ENCODE results near the gene FBXL4.

FBXL4 gene

DNA sequence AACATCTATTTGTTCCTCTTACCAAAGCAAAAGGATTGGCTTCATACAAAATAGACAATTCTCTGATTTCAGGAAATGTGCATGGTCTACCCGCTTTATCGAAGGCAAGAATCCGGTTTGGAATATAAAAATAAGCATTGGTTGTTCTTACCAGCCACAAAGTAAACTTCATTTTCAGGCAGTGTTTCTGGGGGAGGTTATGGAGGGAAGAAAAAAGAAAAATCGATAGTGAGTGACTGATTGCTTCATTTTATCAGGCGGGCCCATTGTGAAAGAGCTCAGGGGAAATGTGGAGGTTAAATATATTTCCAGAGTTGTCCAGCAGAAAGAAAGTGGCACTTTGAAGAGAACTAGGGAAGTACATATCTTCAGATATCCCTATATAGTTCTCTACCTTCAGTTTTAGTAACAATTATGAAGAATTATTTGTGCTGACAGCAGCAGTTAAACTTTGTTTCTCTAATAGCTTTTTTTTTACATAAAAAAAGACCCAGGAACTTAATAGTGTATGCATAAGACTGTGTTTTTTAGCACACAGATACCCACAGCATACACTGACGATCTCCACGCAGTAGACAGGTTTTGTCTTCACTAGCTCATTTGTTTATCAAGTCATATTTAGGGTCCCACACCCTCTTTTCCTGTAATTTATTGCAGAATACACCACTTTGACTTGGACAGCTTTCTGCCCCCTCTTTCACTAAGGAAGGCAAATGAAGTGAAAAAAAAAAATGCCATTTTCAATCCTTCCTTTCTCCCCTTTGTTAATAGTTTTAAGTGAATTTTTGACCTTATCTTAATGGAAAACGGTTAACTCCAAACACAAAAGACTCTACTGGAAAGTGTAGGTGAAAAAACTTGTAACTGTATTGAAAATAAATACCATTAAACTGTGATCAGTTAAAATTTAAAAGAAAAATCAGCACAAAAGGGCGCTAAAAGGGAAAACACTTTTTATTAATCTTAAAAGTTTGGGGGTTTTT, 110.5 kb downstream of the FBXL4 start:
- no peak for DNase-seq

- no peak for DNase-seq
Measured at GRCh38 chr6:98836025-98836961, 111.5 kb downstream of the FBXL4 start.

GRCh38 chr6:98835149-98836024, 112.4 kb downstream of the FBXL4 start:
- DNase-seq, result no peak

DNA sequence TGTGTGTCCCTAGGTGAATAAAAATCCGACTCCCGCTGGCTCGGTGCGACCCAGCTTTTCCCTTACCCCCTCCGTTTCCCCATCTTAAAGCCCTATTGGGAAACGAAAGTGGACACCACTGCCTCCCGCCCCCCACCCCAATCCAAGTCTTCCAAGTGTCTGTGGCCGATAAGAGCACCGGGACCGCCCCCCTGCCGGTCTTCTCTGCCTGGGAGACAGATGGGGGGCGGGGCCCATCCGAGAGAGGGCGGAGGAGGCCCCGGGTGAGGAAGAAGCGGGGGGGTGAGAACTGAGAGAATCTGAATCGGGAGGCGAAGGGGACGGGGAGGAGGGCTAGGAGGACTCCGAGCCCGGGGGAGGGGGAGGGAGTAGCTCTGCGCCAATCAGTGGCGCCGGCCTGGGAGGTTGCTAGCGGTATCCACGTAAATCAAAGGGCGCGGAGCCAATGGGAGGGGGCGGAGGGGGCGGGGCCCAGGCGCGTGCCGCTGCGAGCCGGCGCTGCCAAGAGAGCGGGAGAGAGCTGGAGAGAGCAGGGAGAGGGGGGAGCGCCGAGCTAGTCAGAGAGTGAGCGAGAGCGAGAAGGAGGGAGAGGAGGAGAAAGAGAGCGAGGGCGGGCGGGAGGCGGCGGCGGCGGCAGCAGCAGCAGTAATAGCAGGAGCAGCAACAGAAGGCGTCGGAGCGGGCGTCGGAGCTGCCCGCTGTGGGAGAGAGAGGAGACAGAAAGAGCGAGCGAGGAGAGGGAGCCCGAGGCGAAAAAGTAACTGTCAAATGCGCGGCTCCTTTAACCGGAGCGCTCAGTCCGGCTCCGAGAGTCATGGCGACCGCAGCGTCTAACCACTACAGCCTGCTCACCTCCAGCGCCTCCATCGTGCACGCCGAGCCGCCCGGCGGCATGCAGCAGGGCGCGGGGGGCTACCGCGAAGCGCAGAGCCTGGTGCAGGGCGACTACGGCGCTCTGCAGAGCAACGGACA, 113.4 kb downstream of the FBXL4 start, which contains the start of gene POU3F2:
TSS of gene POU3F2 (plus strand) at position 515 of the 972 bp plus-strand sequence. CDS start at position 815, 300 bp downstream.
- no peak for DNase-seq

DNA sequence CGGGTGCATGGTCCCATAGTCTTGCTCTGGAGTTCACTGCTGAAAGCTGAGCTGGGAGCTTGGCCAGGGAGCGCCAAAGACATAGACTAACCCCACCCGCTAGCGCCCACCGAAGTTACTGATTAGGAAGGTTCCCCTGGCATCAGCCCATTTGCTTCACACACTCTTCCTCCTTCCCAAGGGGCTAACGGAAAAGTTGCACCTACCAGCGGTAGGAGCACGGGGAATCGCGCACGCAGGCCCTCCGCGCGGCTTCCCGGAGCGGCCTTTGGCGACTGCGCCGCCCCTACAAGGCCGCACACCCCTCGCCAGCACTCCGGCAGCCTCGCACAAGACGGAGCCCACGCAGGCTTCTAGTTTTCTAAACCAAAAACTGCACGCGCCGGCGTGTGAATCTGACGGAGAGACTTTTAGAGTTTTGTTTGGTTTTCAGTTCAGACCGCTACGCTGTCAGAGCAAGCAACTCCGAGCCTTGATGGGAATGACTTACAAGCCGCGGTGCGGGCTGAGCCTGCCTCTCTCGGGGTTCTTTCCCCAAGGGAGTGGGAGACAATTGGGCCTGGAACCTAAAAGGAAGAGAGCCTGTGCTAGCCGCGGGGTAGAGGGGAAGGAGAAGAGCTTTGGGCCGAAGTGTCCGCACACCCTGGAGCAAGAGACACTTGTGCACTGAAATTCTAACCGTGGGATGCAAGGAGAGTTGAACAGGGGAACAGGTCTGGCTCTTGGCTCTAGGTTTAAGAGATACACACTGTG, 114.3 kb downstream of the FBXL4 start:
- DNase-seq, result no peak

- DNase-seq, result no peak
Measured at GRCh38 chr6:98833057-98833306, 114.8 kb downstream of the FBXL4 start.

DNA sequence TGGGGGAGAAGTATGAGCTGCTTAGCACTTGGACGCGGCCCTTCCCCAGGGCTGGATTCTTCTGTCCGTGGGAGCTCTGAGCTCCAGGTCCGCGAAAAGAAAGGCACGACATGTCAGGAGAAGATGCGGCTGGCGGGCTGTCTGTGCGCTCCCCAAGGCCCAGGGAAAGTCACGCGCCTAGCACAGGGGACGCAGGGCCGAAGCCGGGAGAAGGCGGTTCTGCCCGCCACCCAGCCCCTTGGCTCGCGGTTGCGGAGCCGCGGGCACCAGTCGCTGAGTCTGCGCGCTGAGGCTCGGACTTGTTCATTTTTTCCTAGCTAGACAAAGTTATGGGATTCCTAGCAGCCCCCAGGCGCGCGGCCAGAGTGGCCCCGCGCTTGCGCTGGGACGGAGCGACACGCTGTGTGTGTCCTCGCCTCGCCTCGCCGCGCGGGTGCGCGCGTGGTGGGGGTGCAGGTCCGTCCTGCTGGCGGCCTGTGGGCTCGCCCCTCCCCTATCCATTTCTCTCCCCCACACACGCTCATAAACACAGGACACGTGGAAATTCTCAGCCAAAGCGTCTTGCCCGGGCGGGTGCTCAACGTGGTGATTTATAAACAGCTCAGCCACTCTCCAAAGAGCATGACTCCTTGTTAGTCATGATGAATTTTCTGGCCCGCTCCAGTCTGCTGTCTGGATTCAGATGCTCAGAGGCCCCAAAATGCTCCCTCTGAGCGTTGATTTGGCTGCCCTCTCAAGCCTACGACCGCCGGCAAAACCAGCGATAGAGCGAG, 115.3 kb downstream of the FBXL4 start:
- DNase-seq, result no peak

- no peak for DNase-seq
Measured at GRCh38 chr6:98831959-98832283, 115.8 kb downstream of the FBXL4 start.

- DNase-seq, result no peak
Measured at GRCh38 chr6:98831057-98831958, 116.4 kb downstream of the FBXL4 start.

GRCh38 chr6:98830146-98830545, 117.6 kb downstream of the FBXL4 start:
- DNase-seq, result no peak

DNA sequence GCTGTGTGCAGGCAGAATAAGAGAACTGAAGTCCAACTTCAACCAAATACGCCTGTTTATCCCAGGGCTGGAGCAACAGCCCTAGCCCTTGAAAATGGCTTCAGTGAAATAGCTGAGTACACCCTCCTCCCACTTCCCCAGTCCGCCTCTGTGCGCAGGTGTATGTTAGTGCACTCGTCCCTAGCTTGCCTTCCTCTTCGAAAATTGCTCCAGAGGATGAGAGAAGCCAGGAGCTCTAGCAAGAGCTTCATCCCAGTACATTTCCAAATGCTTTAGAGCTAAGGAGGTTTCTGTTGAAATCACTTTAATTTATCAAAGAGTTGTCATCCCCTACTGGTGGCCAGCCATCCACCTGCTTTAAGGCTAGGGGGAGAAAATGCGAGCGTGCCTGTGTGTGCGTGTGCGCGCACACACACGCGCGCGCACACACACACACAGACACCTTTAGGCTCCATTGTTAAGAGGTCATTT, 118.8 kb downstream of the FBXL4 start:
- DNase-seq, result no peak

DNA sequence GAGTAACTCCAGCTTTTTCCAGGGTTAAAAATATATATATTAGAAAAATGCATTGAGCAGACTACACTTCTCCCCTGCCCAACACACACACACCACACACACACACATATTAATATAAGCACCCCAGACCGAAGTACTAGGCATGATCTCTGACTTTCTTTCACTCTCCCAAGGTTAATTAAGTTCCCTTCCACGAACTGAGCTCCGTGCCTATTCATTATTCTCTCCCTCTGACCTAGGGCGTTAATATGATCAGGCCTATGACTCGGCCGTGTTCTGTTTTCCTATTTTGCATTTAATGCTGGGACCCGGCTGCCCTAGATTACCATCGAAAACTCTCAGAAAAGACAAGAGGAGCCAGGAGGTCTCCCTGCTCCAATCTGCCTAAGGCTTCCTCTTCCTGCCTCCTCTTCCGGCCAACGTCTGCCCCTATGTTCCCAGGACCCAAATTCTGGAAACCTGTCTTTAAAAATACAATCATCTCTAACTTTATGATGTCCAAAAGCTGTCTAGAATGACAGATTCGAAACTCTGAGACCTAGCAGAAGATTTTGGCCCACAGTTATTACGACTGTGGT, 119.4 kb downstream of the FBXL4 start:
- no peak for DNase-seq

GRCh38 chr6:98827295-98828159, 120.2 kb downstream of the FBXL4 start:
- no peak for DNase-seq

DNA sequence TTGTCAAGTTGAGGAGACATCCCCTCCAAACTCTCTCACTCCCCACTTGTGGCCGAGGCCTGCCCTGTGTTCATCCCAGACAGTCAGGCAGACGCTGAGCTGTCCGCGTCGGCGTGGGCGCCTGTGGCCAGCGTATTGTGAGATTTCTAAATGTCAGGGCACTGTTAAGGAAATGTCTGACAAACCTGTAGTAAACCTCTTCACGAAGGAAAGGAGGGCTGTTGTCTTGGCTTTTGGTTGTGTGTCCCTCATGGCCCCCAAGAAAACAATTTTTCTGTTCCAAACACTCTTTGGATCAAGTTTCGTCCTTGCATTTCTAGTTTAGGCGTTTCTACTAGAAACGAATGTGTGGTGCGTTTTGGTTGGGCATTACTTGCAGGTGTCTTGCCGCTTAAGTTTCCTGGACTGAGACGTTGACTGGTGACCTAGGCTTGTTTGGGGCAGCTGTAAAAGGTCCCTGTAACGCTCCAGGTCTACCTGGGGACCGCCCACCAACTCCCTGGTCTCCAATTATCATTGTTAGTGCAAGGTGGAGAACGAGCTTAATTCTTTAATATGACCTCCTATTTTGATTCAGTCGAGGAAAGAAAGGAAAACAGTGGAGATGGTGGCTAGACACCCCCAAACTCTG, 122.0 kb downstream of the FBXL4 start:
- DNase-seq, result no peak

GRCh38 chr6:98824902-98825599, 122.7 kb downstream of the FBXL4 start:
- DNase-seq, result no peak

All from NK-92 treated with Interleukin-12 subunit alpha and Interleukin-12 subunit beta, amount 100 ng/mL, for 24 hours (cell line).